ENCODE measurements around the gene LIG1.

LIG1 gene

DNA sequence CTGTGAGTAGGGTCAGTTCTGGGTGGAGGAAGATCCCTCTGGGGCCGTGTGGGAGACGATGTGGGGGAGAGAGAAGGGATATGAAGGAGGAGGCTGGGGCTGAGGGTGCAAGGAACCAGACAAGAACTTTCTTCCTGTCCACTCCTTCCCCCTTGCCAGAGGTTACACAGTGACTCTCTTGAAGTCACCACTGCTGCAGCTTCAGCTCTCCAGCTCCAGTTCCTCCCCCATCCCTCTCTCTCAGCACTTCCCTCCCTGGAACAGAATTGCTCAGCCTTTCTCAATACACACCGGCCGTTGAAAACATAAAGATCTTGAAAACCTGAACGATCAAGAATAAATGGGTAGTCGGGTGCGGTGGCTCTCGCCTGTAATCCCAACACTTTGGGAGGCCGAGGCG lies 5.4 kb upstream of the LIG1 start:
- no peak for DNase-seq
- TF ChIP-seq, protein P1, sequence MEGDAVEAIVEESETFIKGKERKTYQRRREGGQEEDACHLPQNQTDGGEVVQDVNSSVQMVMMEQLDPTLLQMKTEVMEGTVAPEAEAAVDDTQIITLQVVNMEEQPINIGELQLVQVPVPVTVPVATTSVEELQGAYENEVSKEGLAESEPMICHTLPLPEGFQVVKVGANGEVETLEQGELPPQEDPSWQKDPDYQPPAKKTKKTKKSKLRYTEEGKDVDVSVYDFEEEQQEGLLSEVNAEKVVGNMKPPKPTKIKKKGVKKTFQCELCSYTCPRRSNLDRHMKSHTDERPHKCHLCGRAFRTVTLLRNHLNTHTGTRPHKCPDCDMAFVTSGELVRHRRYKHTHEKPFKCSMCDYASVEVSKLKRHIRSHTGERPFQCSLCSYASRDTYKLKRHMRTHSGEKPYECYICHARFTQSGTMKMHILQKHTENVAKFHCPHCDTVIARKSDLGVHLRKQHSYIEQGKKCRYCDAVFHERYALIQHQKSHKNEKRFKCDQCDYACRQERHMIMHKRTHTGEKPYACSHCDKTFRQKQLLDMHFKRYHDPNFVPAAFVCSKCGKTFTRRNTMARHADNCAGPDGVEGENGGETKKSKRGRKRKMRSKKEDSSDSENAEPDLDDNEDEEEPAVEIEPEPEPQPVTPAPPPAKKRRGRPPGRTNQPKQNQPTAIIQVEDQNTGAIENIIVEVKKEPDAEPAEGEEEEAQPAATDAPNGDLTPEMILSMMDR (IDR thresholded peaks at IDR 0.05; ENCODE audit: low read depth, low read length) = no peak
- no peak overlapping the region for H3K4me3 ChIP-seq (ENCODE audit: low read depth, low read length)
- no peaks in the 10 kb centered on the region for H3K36me3 ChIP-seq
- H3K27me3 ChIP-seq = no peaks in the 10 kb centered on the region
- no peaks in the 10 kb centered on the region for H3K9me3 ChIP-seq
- H3K4me1 ChIP-seq = no peaks in the 10 kb centered on the region

- Histone ChIP-seq H3K4me1 (no peaks in the 10 kb centered on the region), H3K4me3 (ENCODE audit: low read depth, low read length) (no peak overlapping the region), H3K27me3 (no peaks in the 10 kb centered on the region), H3K36me3 (no peaks in the 10 kb centered on the region), H3K9me3 (no peaks in the 10 kb centered on the region)
- no peak for DNase-seq
- TF ChIP-seq, protein P1 (IDR thresholded peaks at IDR 0.05; ENCODE audit: low read depth, low read length) = no peak
Observed at GRCh38 chr19:48174445-48175030, 4.4 kb upstream of the LIG1 start.

- H3K36me3 ChIP-seq = no peaks in the 10 kb centered on the region
- H3K9me3 ChIP-seq = no peaks in the 10 kb centered on the region
- H3K4me1 ChIP-seq = peaks cover 4% of the 10 kb centered on the region; the same call in 1 of the 2 replicates
- no peak overlapping the region for H3K4me3 ChIP-seq (ENCODE audit: low read depth, low read length)
- H3K27me3 ChIP-seq = 0 out of 2 replicates have a peak, but pooled peaks cover 2% of the 10 kb centered on the region
- no peak for DNase-seq
- TF ChIP-seq, protein P1 (IDR thresholded peaks at IDR 0.05; ENCODE audit: low read depth, low read length) = no peak
Observed at GRCh38 chr19:48171710-48172109, 1.6 kb upstream of the LIG1 start.

- TF ChIP-seq, protein P1 (IDR thresholded peaks at IDR 0.05; ENCODE audit: low read depth, low read length) = no peak
Observed at GRCh38 chr19:48170817-48171347, 738 bp upstream of the LIG1 start.

GRCh38 chr19:48169578-48169938 lies 586 bp downstream of the LIG1 start:
- Histone ChIP-seq H3K4me3 (ENCODE audit: low read depth, low read length) (peak overlapping the region; percentile 80), H3K27me3 (0 out of 2 replicates have a peak, but pooled peaks cover 2% of the 10 kb centered on the region), H3K9me3 (no peaks in the 10 kb centered on the region), H3K36me3 (peaks cover 3% of the 10 kb centered on the region), H3K4me1 (peaks cover 4% of the 10 kb centered on the region; the same call in 1 of the 2 replicates)
- peak; percentile 86 for DNase-seq
- TF ChIP-seq, protein P1 (IDR thresholded peaks at IDR 0.05; ENCODE audit: low read depth, low read length) = no peak

More at GRCh38 chr19:48170817-48171347, 738 bp upstream of the LIG1 start:
- no peaks in the 10 kb centered on the region for H3K36me3 ChIP-seq
- peaks cover 4% of the 10 kb centered on the region; the same call in 1 of the 2 replicates for H3K4me1 ChIP-seq
- no peak for DNase-seq
- H3K27me3 ChIP-seq = 0 out of 2 replicates have a peak, but pooled peaks cover 2% of the 10 kb centered on the region
- H3K9me3 ChIP-seq = no peaks in the 10 kb centered on the region
- H3K4me3 ChIP-seq (ENCODE audit: low read depth, low read length) = peak overlapping the region; percentile 80

DNA sequence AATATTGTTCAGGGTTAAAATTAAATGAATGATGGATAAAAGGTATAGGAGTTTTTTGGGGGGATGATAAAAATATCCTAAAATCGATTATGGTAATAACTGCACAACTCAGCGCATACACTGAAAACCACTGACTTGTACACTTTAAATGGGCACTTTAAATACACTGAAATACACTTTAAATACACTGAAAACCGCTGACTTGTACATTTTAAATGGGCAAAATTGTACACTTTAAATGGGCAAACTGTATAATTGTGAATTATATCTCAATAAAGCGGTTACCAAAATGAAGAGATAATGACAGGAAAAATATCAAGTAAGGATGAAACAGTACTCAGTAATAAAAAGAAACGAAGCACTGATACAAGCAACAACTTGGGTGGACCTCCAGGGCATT lies 1.5 kb downstream of the LIG1 start:
- H3K4me3 ChIP-seq (ENCODE audit: low read depth, low read length) = no peak overlapping the region
- H3K36me3 ChIP-seq = peaks cover 10% of the 10 kb centered on the region
- H3K4me1 ChIP-seq = peaks cover 4% of the 10 kb centered on the region; the same call in 1 of the 2 replicates
- TF ChIP-seq, protein P1 (IDR thresholded peaks at IDR 0.05; ENCODE audit: low read depth, low read length) = no peak
- no peaks in the 10 kb centered on the region for H3K9me3 ChIP-seq
- no peak for DNase-seq
- H3K27me3 ChIP-seq = 0 out of 2 replicates have a peak, but pooled peaks cover 2% of the 10 kb centered on the region
